ENCODE data around the gene PPP2R3B.

PPP2R3B gene

GRCh38 chrX:369563-370101, 17.1 kb downstream of the PPP2R3B start:
- FAIRE-seq, result no peak

DNA sequence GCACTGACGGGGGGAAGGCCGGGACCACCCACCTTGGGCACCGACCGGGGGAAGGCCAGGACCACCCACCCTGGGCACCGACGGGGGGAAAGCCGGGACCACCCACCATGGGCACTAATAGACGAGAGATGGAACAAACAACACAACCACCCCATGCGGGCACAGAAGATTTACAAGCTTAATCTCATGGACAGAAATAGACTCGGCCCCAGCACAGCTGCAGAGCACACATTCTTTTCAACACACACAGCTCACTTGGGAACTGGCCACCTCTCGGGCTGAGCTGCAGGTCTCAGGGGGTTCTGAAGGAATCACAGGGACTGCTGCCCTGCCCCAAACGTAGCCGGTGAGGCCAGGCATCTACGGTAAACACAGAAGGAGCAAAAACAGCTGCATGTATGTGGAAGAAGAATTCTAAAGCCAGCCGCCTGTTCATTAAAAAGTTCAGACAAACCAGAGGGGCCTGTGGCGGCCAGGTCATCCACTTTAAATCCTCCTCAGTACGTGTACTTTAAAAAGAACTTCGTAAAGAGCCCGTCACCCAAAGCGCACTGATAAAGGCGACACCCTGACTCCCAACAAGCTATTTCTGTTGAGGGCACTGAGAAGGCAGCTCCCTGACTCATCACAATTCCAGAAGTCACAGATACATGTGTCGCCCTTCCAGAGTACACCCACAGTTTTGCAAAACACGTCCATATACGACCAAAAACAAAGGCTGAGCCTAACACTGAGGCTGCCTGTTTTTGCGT, 17.7 kb downstream of the PPP2R3B start:
- no peak for FAIRE-seq

GRCh38 chrX:367866-368265, 18.8 kb downstream of the PPP2R3B start:
- FAIRE-seq, result no peak

GRCh38 chrX:367349-367748, 19.4 kb downstream of the PPP2R3B start:
- FAIRE-seq, result no peak

GRCh38 chrX:363621-364375, 22.9 kb downstream of the PPP2R3B start:
- no peak for FAIRE-seq

DNA sequence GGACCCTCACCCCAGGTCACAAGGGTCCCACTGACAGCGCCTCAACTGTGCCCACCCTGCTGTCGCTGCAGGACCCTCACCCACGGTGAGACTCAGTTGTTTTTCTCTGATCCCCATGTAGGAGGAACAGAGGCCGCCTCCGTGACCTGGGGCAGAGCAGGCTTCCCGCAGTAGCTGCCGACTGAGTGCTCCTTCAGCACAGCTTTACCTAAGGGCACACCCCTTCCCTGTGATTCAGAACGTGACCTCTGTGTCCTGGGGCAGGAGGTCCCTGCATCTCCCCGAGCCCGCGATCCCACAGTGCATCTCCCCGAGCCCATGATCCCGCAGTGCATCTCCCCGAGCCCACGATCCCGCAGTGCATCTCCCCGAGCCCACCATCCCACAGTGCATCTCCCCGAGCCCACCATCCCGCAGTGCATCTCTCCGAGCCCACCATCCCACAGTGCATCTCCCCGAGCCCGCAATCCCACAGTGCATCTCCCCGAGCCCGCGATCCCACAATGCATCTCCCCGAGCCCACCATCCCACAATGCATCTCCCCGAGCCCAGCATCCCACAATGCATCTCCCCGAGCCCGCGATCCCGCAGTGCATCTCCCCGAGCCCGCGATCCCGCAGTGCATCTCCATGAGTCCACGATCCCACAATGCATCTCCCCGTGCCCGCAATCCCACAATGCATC, 23.6 kb downstream of the PPP2R3B start:
- FAIRE-seq, result no peak

GRCh38 chrX:362351-362750, 24.4 kb downstream of the PPP2R3B start:
- FAIRE-seq, result no peak

- FAIRE-seq, result no peak
Observed at GRCh38 chrX:361231-362145, 25.2 kb downstream of the PPP2R3B start.

- FAIRE-seq, result no peak
Observed at GRCh38 chrX:360496-361150, 26.1 kb downstream of the PPP2R3B start.

GRCh38 chrX:358651-359143, 28.0 kb downstream of the PPP2R3B start:
- no peak for FAIRE-seq

- FAIRE-seq, result no peak
Observed at GRCh38 chrX:357693-358471, 28.8 kb downstream of the PPP2R3B start.

GRCh38 chrX:357035-357692, 29.5 kb downstream of the PPP2R3B start:
- no peak for FAIRE-seq

GRCh38 chrX:356385-357034, 30.2 kb downstream of the PPP2R3B start:
- FAIRE-seq, result no peak

GRCh38 chrX:355329-356050, 31.2 kb downstream of the PPP2R3B start:
- FAIRE-seq, result no peak

DNA sequence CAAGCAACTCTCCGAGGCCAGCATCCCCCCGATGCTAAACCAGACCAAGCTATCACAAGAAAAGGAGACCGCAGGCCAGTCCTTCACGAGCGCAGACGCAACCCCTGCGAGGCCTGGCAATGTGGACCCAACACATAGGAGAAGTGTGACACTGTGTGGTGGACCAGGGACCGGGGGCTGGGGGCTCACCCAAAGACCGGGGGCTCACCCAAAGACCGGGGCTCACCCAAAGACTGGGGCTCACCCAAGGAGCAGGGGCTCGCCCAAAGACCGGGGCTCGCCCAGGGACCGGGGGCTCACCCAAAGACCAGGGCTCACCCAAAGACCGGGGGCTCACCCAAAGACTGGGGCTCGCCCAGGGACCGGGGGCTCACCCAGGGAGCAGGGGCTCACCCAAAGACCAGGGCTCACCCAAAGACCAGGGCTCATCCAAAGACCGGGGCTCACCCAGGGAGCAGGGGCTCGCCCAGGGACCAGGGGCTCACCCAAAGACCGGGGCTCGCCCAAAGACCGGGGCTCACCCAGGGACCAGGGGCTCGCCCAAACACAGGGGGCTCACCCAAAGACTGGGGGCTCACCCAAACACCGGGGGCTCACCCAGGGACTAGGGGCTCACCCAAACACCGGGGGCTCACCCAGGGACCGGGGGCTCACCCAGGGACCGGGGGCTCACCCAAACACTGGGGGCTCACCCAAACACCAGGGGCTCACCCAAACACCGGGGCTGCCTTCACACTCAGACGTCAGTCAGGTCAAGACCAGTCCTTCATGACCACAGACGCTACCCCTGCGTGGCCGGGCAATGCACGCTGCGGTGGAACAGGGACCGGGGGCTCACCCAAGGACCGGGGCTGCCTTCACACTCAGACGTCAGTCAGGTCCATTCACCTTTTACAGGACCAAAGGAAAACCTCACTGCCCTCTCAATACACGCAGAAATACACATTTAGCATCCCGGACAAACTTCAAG, 32.9 kb downstream of the PPP2R3B start:
- no peak for FAIRE-seq

GRCh38 chrX:352582-353314, 34.0 kb downstream of the PPP2R3B start:
- no peak for FAIRE-seq

DNA sequence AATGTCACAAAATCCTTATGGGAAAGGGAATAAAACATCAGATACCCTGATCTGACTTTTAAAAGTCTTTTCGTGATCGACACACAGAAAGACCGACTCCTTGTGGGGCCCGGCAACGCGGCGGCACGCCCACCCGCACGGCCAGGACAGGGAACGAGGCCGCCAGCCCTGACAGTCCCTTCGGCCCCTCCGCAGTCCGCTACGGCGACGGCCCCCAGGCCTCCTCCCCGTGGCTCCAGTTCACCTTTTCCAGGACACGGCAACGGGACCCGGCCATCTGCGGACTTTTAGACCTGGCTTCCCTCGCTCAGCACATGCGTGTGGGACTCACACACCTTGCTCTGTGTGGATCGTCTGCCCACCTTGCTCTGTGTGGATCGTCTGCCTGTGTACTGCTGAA, 34.5 kb downstream of the PPP2R3B start:
- FAIRE-seq, result no peak

All from G401.6 (cell line).